ENCODE data around the gene PLOD3. TPM values are rescaled to one million over a fixed set of nuclear protein-coding genes. Genes with fewer than 3 reads are reported as not detected.

The PLOD3 gene
- total and polyA plus RNA-seq, 2 experiments from 2014 or later, result 52.7 to 73.1 TPM

GRCh38 chr7:101251871-101252659, 34.7 kb upstream of the PLOD3 start:
- Histone ChIP-seq H3K27ac (peak overlapping the region; percentile 72), H3K27me3 (no peaks in the 10 kb centered on the region), H3K36me3 (peaks cover 3% of the 10 kb centered on the region), H3K9me3 (ENCODE audit: low read depth) (no peaks in the 10 kb centered on the region), H3K4me1 (ENCODE audit: low read depth) (no peaks in the 10 kb centered on the region), H3K4me3 (peak overlapping the region; percentile 73)
- DNase-seq (ENCODE audit: low read depth in 1 of 2, low spot score in 1 of 2), result peak; percentile 99
- no peak for TF ChIP-seq CTCF (IDR thresholded peaks at IDR 0.05; ENCODE audit: low read depth, low read length)

GRCh38 chr7:101250324-101250723, 32.9 kb upstream of the PLOD3 start:
- Histone ChIP-seq H3K4me1 (ENCODE audit: low read depth) (peaks cover under 1% of the 10 kb centered on the region), H3K36me3 (peaks cover 3% of the 10 kb centered on the region), H3K9me3 (ENCODE audit: low read depth) (no peaks in the 10 kb centered on the region), H3K27ac (no peak overlapping the region), H3K4me3 (no peak overlapping the region), H3K27me3 (no peaks in the 10 kb centered on the region)
- no peak for DNase-seq (ENCODE audit: low read depth in 1 of 2, low spot score in 1 of 2)
- no peak for TF ChIP-seq CTCF (IDR thresholded peaks at IDR 0.05; ENCODE audit: low read depth, low read length)

GRCh38 chr7:101248276-101248675, 30.9 kb upstream of the PLOD3 start:
- Histone ChIP-seq H3K27me3 (no peaks in the 10 kb centered on the region), H3K36me3 (peaks cover 3% of the 10 kb centered on the region), H3K4me1 (ENCODE audit: low read depth) (peaks cover 10% of the 10 kb centered on the region), H3K27ac (no peak overlapping the region), H3K4me3 (no peak overlapping the region), H3K9me3 (ENCODE audit: low read depth) (no peaks in the 10 kb centered on the region)
- TF ChIP-seq CTCF (IDR thresholded peaks at IDR 0.05; ENCODE audit: low read depth, low read length), result no peak
- no peak for DNase-seq (ENCODE audit: low read depth in 1 of 2, low spot score in 1 of 2)

GRCh38 chr7:101245147-101245668, 27.8 kb upstream of the PLOD3 start:
- peaks cover 10% of the 10 kb centered on the region for H3K4me1 ChIP-seq (ENCODE audit: low read depth)
- peaks cover 3% of the 10 kb centered on the region for H3K36me3 ChIP-seq
- no peak for DNase-seq (ENCODE audit: low read depth in 1 of 2, low spot score in 1 of 2)
- no peak for TF ChIP-seq CTCF (IDR thresholded peaks at IDR 0.05; ENCODE audit: low read depth, low read length)
- peak overlapping the region; percentile 92 for H3K27ac ChIP-seq
- H3K4me3 ChIP-seq, result peak overlapping the region; percentile 81
- no peaks in the 10 kb centered on the region for H3K9me3 ChIP-seq (ENCODE audit: low read depth)
- no peaks in the 10 kb centered on the region for H3K27me3 ChIP-seq

GRCh38 chr7:101244375-101245146, 27.2 kb upstream of the PLOD3 start, which contains the start of gene FIS1:
FIS1 (minus strand) TSS chr7:101245081; CDS start chr7:101245004, 77 bp downstream.
- peak; percentile 90 for TF ChIP-seq CTCF (IDR thresholded peaks at IDR 0.05; ENCODE audit: low read depth, low read length)
- H3K36me3 ChIP-seq, result peaks cover 8% of the 10 kb centered on the region

More at GRCh38 chr7:101244375-101245146, 27.2 kb upstream of the PLOD3 start, which contains the start of gene FIS1:
- H3K4me1 ChIP-seq (ENCODE audit: low read depth), result peaks cover 10% of the 10 kb centered on the region
- peak within 1 kb of the TSS; percentile 81 for H3K4me3 ChIP-seq
- no peaks in the 10 kb centered on the region for H3K9me3 ChIP-seq (ENCODE audit: low read depth)
- peak; percentile 92 to 96 for DNase-seq (ENCODE audit: low read depth in 1 of 2, low spot score in 1 of 2)
- H3K27me3 ChIP-seq, result no peaks in the 10 kb centered on the region
- H3K27ac ChIP-seq, result peak within 1 kb of the TSS; percentile 92

Measured in cardiac muscle cell (in vitro differentiated cells and primary cell).